Lung microvascular endothelial cell (primary cell): ENCODE measurements around the gene SEL1L3. TPM values are rescaled to one million over a fixed set of nuclear protein-coding genes. Genes with fewer than 3 reads are reported as not detected.

ENCODE experiments used
- DNase-seq, 2 donors: peaks; one replicate each; pipeline versions ENCODE4 v3.0.0 to v3.0.0-alpha.2; 2010; ENCODE audit warnings: low read depth in 2 of 2
- total RNA-seq: library from RNA; depleted of rRNA; stranded (reverse); fragments of >200 nt; gene quantifications from 2 replicates; pipeline ENCODE4 v1.2.1, GENCODE V29; 2014

Gene SEL1L3
- total RNA-seq, 1 donor from 2014 or later: 34.9 TPM

DNA sequence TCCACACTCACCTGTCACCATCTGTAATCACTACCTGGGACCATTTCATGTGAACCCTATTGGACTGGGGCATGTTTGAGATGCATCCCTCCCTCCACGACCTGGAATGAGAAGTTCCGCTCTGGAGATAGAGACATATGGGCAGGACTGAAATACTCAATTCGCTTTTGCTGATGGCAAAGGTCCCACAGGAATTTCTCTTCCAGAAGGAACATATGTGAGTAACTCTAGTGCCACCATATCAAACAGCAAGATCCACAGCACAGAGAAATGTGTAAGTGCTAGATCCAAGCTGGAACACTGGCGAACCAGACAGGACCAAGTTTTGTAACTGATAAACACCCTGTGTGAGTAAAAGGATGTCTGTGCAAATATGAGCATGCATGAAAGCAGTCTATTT is 43.9 kb downstream of the SEL1L3 start:
- DNase-seq: no peak

DNA sequence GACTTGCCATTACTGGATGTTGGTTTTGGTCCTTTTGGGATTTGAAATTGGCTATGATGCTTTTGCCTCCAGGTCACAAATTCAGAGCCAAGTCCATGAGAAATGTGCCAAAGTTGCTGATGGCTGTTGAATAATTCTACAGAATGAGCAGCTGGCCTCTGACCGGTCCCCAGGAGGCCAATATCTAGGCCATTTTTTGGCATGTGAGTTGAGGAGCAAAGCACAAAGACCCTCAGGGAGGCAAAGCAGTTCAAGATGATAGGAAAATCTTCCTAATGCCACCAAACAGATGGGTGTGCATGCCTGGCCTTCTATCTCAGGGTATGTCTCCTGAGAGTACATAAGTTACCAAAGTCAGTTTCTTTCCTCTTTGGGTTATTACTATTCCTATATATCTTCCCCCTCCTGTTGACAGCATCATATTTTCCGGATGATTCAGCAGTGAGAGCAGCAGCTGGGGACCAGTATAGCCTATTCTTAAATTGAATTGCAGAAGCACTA is 44.4 kb downstream of the SEL1L3 start:
- DNase-seq: no peak

DNA sequence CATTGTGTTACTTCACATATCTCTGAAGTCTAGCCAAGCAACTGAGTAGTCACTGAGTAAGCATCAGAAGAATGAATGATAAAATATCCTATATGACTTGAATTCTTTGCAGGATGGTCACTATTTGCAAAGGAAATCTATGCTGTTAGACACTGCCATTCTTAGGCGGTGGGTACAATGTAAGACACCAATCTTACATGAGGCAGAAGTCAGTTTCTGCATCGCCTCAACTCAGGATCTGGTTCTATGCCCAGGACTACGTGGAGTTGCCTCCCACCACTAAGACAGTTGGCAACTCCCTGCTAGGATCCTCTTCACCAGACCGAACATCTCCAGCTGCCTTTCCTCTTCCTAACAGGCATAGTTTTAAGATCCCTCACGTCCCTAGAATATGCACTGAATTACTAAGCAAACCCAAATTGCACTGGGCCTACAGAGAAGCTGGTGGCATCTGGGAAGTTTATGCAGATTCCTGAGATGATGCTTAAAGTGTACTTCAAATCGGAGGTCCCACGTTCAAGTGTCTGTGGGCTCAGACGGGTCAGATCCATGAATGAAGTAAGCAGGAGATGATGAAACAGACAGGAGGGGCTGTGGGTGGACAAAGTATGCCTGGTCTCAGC is 45.6 kb downstream of the SEL1L3 start:
- DNase-seq: no peak

DNA sequence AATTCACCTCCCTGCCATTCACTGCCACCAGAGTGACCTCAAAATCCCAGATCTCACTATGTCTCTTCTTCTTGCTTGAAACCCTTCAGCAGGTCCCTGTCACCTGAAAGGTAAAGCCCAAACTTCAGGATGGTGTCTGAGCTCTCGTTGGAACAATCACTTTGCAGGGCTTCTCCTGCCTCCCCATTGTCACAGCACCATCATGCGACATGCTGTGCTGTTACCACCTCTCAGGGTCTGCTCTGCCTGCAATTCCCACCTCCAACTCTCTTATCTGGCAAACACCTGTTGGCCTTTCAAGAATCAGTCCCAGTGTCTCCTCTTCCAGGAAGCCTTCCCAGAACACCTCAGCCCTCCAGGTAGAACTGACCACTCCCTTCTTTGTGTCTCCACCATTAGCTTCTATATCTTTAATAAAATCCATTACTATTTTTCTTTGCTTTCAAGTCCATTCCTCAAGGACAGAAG is 46.2 kb downstream of the SEL1L3 start:
- no peak for DNase-seq

DNA sequence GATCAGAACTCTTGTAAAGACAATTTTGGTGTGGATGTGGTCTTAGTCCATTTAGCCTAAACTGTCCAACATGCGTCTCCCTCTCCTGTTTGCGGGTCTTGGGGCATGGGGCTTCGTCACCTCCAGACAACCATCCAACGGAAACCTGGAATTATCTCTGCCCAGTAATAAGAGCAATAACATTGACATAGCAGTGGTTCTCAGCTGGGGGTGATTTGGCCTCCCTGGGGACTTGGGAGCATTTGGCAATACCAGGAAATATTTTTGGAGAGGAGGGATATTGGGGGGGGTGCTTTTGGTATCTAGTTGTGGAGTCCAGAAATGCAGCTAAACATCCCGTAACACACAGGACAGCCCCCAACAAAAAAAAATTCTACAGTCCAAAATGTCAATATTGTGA is 47.2 kb downstream of the SEL1L3 start:
- no peak for DNase-seq

DNA sequence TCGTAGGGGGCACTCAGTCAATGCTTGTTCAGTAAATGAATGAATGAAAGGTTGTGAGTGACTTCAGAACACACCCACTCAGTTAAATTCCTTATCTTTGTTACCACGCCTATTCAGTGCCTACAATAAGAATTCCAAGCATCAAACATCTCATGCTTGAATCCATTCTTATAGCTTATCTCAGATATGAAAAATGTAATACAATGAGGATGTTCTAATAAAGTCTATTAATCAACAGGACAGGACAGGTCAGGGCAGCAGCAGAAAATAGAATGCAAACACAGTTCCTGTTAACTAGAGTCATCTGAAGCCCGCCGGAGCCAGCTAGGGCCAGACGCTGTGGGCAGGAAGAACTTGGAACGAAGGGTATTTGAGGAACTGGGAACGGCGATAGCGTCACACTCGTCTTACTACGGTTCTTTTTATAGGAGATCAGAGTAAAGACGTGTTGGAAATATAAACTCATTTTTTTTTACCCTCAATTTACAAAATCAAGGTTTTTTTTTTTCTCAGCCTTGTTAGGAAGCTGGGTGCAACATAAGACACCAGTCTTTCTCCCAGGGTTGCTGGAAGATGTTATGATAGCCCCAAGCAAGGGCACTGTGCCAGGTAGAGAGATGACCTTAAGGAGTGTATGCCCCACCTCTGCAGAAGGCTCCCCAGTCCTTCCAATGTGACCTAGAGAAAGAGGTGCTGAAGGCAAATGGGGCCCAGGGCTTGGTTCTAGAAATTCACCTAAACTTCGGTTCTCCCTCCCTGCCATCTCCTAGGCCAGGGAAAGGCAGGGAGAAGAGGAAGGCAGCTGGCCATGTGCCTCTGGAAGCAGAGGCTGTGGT is 48.3 kb downstream of the SEL1L3 start:
- peak in 1 of 2 donors; percentile 71 for DNase-seq

DNA sequence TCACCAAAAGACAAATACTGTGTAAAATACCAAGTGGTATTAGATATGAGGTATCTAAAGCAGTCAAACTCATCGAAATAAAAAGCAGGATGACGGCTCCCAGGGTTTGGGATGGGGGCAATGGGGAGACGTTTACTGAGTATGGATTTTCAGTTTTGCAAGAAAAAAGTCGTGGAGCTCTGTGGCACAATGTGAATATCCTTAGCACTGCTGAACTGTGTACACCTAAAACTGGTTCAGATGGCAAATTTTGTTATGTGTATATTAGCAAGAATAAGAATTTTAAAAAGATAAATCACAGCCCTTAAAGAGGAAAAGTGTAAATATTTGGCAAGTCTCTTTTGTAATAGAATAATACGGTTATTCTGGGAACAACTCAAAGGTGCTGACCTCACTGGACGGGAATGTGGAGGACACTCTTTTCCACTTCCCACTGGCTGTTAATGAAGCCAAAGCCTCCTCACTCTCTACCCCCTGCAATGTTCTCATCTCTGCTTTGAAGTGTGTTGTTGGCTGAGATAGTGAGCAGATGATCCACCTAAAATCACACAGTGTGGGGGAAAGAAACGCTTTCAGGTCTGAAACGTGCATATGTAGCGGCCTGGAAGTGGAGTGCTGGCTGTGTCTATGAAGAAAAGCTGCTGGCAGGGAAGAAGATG is 49.2 kb downstream of the SEL1L3 start:
- DNase-seq: peak; percentile 38 to 41

DNA sequence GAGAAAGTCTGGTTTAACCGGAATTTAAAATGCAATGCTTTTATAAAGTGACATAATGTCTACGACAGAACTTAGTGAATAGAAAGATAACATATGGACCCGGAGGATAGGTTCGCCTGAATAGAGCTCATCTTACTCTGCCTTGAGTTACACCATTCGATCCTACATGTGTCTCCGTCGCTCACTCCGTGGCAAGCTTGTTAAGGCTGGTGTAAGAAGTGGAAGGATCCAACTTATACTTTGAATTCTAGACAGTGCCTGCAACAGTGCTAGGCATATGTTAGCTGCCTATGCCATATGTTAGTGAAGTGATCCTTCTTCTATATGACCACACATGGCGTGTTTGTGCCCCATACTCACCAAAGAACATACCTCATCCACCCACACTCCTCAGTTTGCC is 50.9 kb downstream of the SEL1L3 start:
- DNase-seq: no peak

DNA sequence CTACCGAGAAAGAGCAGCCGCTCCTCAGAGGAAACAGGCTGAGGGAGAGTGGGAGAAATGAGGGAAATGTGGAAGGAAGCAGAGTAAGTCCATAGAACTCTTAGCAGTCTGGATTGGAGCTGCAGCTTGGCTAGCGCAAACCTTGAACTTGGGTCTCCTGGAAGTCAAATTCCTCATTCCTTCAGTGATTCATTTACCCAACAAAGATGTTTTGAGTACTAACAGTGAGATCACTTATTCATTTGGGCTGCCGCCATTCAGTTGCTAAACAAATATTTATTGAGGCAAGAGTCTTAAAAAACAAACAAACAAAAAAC is 51.5 kb downstream of the SEL1L3 start:
- no peak for DNase-seq

DNA sequence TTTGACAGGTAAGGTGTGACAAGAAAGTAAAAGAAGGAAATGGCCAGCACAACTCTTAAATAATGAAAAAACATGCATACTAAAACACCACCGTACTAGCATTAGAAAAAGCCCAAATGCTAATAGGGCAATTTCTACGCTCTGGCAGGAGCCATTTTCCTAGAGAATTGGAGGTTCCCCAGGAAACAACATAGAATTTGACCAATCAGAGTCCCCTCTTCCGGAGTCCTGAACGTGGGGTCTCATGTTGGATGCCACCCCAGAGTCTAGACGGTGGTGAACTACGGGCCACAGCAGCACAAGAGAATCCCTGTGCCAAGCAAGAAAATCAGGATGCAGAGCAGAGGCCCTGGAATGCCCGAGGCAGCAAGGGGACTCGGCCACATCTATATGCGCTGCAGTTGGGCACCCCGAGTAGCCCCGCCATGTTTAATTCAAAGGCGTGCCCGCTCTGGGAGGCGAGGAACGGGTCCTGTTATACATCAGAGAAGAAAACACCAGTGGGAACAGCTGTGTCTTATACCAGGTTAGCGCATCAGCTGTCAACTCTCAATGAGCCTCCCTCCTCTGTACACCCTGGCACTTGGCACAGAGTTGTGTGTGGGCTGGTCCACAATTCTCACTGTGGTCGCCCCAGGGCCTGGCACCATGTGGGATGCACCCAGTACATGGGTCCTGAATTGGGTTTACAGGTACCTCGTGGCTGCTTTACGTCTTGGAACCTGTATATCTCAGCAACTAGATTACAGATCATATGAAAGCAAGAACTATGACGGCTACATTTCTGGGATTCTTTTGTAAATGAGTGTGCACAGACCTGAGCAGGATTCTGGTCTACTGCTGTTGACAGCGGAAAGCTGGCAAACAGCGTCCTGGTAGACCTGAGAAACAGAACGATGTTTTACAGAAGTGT is 52.1 kb downstream of the SEL1L3 start:
- DNase-seq: no peak

DNA sequence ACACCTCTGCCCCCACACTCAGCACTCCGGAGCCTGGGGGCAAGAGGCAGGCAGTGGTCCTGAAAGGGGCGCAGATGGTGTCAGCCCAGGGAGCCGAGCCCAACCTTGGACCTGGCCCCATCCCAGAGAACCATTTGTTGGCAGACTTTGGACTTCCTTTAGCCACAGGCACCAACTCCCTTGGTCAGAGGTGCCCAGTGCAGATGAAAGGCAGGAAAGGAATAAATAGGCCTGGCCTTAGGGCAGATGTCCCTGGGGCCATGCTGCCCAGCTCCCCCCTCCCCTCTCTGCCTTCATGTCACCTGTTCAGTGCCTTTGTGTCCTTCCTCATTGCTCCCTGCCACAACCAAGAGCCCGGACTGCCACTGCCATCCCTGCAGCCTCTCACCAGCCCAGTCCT is 52.8 kb downstream of the SEL1L3 start:
- DNase-seq: no peak

DNA sequence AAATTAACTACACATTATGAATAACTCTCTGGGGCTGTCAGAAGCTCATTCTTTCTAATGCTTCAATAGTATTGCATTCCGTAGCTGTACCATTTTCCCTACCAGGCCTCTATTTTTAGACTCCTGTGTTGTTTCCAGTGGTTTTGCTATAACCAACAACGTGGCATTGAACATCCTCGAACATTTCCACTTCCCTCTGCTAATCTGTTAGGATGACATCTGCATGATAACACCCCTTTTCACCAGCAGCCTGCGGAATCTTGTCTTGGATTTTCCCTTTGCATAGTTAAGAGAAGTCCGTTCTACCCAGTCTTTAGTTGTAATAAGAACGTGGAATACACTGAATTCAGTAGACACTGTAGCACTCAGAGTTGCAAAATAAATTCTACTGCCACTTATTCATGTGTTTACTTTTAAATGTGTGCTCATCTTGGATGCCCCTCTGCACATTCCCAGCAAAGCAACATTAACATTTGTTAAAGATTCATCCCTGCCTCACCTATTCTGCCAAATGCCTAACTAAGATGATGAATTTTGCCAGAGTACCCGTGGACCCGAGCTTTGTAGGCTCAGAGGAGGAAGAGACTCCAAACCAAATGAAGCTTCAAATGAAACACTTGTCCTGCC is 55.6 kb downstream of the SEL1L3 start:
- DNase-seq: no peak

DNA sequence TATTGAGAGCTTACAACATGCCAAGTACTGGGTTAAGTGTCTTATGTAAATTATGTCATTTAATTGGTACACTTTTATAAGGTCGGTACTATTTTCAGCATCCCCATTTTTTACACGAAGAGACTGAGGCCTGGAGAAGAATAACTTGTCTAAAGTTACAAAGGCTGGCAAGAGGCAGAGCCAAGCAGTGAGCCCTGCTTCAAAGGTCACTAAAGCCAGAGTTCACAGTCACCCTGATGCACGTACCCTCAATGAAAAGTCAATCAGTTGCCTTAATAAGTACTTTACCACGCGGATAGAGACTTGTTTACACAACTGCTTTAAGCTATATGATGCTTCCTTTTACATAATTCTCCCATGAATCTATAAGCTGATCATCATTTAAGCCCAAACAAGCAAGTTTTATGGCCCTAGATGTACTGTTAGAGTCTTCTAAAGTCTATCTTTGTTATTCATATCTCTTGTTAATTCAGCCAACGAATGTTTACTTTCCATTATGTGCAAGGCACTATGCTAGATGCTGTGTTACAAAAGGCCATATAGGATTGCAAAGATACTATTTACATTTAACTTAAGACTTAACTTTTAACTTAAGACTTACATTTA is 57.4 kb downstream of the SEL1L3 start:
- DNase-seq: no peak

DNA sequence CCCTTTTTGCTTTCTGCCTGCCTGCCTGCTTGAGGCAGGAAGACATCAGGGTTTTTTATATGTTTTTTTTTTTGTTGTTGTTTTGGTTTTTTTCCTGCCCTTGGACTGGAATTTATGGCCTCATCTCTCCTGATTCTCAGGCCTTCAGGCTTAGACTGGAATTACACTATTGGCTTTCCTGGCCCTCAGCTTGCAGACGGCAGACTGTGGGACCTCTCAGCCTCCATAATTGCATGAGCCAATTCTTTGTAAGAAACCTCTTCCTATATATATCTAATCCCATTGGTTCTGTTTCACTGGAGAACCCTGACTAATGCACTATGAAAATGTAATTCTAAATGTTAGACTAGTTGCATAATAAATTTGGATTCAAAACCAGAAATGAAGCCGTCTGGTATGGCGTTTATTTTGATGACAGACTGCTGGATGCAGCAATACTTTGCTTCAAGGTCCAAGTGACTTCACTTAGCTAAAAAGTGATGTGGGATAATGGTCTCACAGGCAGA is 59.0 kb downstream of the SEL1L3 start:
- no peak for DNase-seq

DNA sequence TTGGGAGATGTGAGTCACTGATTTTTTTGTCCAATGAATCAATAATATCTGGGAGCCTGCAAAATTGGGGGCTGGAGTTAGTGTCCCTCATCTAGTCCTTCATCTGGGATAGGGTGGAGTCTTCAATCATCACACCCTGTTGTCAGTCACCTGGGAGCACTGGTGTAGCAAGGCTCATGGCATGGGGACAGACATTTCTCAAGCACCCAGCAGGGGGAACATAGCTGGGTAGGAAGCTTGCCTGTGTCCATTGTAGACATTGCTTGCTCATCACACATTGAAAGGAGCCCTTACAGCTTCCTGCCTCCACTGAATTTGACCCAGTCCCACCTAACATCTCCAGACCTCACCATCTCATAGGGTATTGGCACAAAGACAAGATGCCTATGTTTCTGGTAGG is 61.2 kb downstream of the SEL1L3 start:
- no peak for DNase-seq

DNA sequence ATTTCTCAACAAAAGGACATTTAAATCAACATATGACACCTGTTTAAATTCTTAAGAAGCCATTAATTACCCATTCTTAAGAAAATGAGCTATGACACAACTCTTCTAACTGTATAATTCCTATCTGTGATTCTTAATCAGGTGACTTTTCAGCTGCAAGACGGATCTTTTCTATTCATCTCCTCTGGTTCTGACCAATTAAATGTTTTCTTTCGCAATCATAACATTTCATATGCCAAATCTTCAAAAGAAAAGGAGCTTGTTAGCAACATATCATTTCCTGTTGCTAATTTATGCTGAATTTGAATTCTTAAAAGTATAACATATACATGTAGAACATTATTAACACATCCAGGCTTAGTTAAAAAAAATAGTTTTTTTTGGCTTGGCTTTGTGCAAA is 62.5 kb downstream of the SEL1L3 start:
- DNase-seq: no peak

DNA sequence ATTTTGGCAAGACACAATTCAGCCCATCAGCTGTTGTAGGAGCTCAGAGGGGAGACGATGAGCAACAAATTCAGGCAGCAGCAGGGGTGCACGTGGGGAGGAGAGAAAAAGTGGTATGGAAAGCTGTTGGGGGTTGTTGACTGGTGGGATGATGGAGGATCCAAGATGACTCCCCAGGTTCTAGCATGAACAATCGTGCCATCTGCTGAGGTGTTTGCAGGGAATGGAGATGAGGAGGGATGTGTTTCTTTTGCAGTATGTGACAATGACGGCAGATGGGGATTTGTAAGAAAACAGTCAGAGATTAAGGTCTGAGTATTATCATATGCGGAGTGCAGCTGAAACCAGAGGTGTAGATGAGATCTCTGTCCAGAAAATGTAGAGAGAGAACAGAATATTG is 63.3 kb downstream of the SEL1L3 start:
- DNase-seq: no peak

DNA sequence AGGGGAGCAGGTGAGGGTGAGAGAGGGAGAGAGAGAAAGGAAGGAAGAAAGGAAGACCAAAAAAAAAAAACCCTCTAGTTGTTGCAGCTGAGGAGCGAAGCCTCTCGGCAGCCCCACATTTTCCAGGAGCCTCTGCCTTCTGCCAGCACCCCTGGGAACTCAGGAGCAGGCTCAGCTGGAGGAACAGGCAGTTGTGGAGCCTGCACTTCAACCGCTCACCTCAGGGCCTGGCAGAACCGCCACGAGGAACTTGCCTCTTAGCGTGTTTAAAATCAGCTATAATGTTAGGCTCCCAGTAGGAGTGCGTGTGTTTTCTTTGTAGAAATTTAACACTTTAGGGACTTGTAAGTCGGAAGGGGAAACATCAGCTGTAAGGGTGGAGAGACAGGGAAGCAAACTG is 65.7 kb downstream of the SEL1L3 start:
- DNase-seq: no peak

DNA sequence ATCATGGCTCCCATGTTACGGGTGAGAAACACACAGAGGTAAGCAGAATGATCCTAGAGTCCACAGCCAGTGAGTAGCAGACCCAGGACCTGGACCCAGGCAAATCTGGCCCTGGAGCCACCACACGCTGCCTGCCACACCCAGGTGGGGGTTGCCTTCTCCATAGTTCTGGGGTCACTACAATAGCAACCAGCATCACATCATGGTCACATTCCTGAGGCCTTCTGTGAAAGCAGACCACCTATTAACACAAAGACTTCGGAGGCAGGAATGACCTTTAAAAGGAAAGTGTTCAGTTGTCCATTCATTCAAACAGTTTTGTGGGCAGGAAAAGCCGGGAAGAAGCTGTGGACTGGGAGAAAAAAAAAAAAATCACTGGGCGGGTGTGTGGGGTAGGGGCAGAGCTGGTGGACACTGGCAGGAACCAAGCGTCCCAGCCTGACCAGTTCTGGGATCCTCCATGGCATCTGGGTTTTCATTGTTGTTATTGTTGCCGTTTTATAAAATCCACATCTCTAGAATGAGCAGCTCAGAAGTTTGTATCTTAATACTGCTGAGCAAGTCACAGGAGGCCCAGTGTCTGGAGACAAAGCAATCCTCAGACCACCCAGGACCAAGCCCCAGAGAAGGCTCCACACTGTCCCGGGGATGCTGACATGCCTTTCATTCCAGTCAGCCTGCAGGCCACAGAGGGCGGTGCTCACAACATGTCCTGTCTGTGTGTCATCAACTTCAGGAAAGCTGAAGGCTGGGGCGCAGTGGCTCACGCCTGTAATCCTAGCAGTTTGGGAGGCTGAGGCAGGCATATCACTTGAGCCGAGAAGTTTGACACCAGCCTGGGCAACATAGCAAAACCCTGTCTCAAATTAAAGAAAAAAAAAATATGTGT is 67.0 kb downstream of the SEL1L3 start:
- DNase-seq: peak; percentile 35 to 52
